Neutrophil (primary cell): ENCODE results near the gene SPATA25.
"Not testable (repeated sequence)": the region's sequence is repeated elsewhere in the genome, so short reads cannot be mapped to it uniquely, and the experiment has no call there.

Source experiments
- H3K27ac ChIP-seq: fragments of 200-600 bp; sonication (generic); 2 replicates; pipeline ENCODE4 v1.5.1; 2016; ENCODE audit warnings: mild to moderate bottlenecking, moderate library complexity
- H3K27me3 ChIP-seq: fragments of 200-600 bp; sonication (generic); 2 replicates; pipeline ENCODE4 v1.6.0; 2016; ENCODE audit warnings: mild to moderate bottlenecking
- H3K36me3 ChIP-seq: fragments of 200-600 bp; sonication (generic); 2 replicates; pipeline ENCODE4 v1.5.1; 2017
- H3K4me1 ChIP-seq, 2 experiments: fragments of 200-600 bp in 1 of 2; sonication (generic) in 1 of 2; 1 replicate in 1 of 2; 2 replicates in 1 of 2; pipeline versions ENCODE4 v1.5.1 to v1.6.1; 2013 to 2016; ENCODE audit warnings: low read depth in 1 of 2, low read length in 1 of 2, mild to moderate bottlenecking in 1 of 2, moderate library complexity in 1 of 2; ENCODE audit not compliant: control insufficient read depth in 1 of 2, insufficient read depth in 1 of 2
- H3K4me3 ChIP-seq, 2 experiments: fragments of 200-600 bp in 1 of 2; sonication (generic) in 1 of 2; 1 replicate in 1 of 2; 2 replicates in 1 of 2; pipeline ENCODE4 v1.5.1; 2013 to 2016; ENCODE audit warnings: low read depth in 1 of 2, low read length in 1 of 2, mild to moderate bottlenecking in 1 of 2, moderate library complexity in 1 of 2
- H3K9me3 ChIP-seq: fragments of 200-600 bp; sonication (generic); 2 replicates; pipeline ENCODE4 v1.5.1; 2016
- CTCF ChIP-seq: fragments of 200-600 bp; sonication (generic); IDR thresholded peaks from 2 replicates; pipeline ENCODE4 v1.5.1; 2016; ENCODE audit warnings: antibody characterized with exemption

The SPATA25 gene

GRCh38 chr20:45880988-45881788 lies 6.2 kb downstream of the SPATA25 start, which contains the start of gene ZSWIM1:
Gene ZSWIM1 (plus strand): TSS chr20:45881227. CDS start chr20:45882593, 1,366 bp downstream.
- H3K4me1 ChIP-seq, result peaks cover 8 to 12% of the 10 kb centered on the region in 2 experiments
- no peak for TF ChIP-seq CTCF
- no peaks in the 10 kb centered on the region for H3K27me3 ChIP-seq
- H3K36me3 ChIP-seq, result peaks cover 43% of the 10 kb centered on the region
- peak within 1 kb of the TSS; percentile 83 for H3K27ac ChIP-seq
- no peaks in the 10 kb centered on the region for H3K9me3 ChIP-seq
- peak within 1 kb of the TSS; percentile 69 to 92 for H3K4me3 ChIP-seq

GRCh38 chr20:45878076-45878761 lies 9.2 kb downstream of the SPATA25 start:
- peaks cover 35% of the 10 kb centered on the region for H3K36me3 ChIP-seq
- H3K4me1 ChIP-seq, result peaks cover 8 to 12% of the 10 kb centered on the region in 2 experiments
- TF ChIP-seq CTCF, result no peak
- no peak overlapping the region for H3K4me3 ChIP-seq
- no peaks in the 10 kb centered on the region for H3K27me3 ChIP-seq
- no peaks in the 10 kb centered on the region for H3K9me3 ChIP-seq
- no peak overlapping the region for H3K27ac ChIP-seq

- Histone ChIP-seq H3K9me3 (no peaks in the 10 kb centered on the region), H3K27me3 (no peaks in the 10 kb centered on the region), H3K36me3 (peaks cover 30% of the 10 kb centered on the region), H3K27ac (no peak overlapping the region), H3K4me3 (no peak overlapping the region), H3K4me1 (no peaks in the 10 kb centered on the region)
- no peak for TF ChIP-seq CTCF
These were observed 12.8 kb downstream of the SPATA25 start for GRCh38 chr20:45874576-45874975.

- not testable (repeated sequence) for H3K4me3 ChIP-seq, H3K27ac ChIP-seq, H3K27me3 ChIP-seq, H3K9me3 ChIP-seq, H3K4me1 ChIP-seq
- peaks cover 30% of the 10 kb centered on the region for H3K36me3 ChIP-seq
These were observed 13.3 kb downstream of the SPATA25 start for GRCh38 chr20:45874104-45874481.

- Histone ChIP-seq H3K4me1 (no peaks in the 10 kb centered on the region), H3K9me3 (no peaks in the 10 kb centered on the region), H3K27ac (no peak overlapping the region), H3K27me3 (no peaks in the 10 kb centered on the region), H3K36me3 (peaks cover 26% of the 10 kb centered on the region), H3K4me3 (no peak overlapping the region)
- TF ChIP-seq CTCF, result no peak
These were observed 13.9 kb downstream of the SPATA25 start for GRCh38 chr20:45873409-45874103.
